ENCODE measurements around the gene RYR2.

RYR2 gene

GRCh38 chr1:237033061-237033460 lies 8.9 kb upstream of the RYR2 start:
- DNase-seq: no peak

DNA sequence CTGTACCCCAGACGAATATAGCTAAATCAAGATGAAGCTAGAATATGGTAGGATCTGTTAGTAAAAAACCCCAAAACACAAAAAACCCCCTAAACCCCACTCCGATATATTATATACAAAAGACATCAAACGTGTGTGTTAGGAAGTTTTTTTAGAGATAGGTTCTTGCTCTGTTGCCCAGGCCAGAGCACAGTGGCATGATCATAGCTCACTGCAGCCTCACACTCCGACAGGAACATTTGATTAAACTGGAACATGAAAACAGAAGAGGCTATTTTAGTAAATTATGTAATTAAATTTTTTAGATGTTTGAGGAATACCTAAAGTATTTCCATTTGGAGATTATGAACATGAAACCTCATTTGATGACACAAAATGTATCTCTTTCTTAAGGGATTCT lies 8.2 kb upstream of the RYR2 start:
- DNase-seq: no peak

DNA sequence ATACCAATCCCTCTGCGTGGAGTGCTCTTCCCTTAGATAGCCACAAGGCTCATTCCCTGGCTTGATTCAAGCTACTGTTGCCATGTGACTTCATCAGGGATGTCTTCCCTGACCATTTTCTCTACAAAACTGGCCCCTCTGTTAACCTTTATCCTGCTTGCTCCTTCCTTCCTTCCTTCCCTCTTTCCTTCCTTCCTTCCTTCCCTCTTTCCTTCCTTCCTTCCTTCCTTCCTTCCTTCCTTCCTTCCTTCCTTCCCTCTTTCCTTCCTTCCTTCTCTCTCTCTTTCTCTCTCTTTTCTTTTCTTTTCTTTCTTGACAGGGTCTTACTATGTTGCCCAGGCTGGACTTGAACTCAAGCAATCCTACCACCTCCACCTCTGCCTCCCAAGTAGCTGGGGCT lies 6.2 kb upstream of the RYR2 start:
- no peak for DNase-seq

GRCh38 chr1:237038211-237038610 lies 3.8 kb upstream of the RYR2 start:
- DNase-seq: no peak

- DNase-seq: no peak
These were observed 1.2 kb upstream of the RYR2 start for GRCh38 chr1:237040823-237041222.

DNA sequence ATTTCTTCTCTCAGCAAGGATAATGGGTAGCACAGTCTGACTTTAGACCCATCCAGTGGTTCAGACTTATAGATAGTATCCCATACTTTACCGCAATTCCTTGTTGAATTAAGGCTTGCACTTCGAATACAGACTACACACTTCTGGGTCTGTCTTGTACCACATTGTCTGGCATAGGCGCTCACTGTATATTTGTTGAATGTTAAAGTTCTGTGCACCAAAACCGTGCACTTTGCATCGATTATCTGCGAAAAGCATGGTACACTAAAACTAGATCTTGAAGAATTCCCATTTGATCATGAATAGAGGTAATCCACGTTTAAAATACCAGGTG lies 556 bp upstream of the RYR2 start:
- no peak for DNase-seq

GRCh38 chr1:237042526-237042891 lies 525 bp downstream of the RYR2 start:
- DNase-seq: no peak

- no peak for DNase-seq
These were observed 1.1 kb downstream of the RYR2 start for GRCh38 chr1:237042892-237043576.

GRCh38 chr1:237043846-237044636 lies 2.1 kb downstream of the RYR2 start:
- no peak for DNase-seq

DNA sequence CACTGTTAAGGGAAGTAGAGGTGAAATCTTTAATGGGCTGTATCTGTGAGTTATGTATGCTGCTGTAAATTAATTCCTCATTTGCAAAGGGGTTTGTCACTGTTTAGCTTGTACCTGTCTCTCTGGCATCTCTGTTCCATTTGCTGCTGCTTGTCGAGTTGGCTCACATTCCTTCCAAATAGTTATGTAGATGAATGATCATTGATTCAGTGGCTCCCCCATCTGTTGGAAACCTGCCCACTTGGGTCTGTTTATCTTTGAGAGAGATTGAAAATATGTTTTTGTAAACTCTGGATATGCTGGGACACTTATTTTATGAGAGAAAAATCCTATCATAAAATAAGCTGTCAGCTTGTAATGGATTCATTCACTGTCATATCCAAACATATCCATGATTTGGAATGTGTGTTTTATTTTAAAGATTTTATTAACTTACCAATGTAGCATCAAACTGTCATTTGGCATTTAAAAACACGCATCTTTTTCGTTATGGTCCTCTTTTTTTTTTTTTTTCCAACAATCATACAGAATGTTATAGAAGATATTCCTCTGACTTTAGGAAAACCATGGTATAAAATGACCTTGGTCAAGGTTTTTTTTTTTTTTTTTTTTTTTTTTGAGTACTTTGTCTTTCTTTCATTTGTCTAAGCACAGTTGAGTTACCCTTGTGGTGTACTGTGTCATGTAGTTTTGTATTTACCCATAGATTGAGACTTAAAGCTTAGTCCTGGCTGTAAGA lies 3.5 kb downstream of the RYR2 start:
- DNase-seq: no peak

DNA sequence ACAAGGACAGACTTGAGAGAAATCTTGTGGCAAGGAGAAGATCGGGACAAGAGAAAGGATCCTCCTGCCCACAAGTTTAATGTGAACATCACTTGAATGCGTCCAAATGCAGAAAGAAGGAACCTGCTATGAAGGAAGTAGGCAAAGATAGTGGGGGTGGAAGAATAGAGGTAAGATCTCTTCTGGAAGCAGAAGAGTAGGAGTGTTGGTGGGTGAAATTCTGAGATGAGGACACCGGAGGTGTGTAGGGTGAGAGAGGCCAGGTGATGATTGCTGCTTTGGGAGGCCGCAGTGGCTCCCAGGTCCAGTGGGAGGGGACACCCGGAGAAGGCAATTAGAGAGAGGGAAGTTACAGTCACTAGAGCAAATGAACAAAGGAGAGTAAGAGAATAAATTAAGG lies 6.8 kb downstream of the RYR2 start:
- DNase-seq: no peak

DNA sequence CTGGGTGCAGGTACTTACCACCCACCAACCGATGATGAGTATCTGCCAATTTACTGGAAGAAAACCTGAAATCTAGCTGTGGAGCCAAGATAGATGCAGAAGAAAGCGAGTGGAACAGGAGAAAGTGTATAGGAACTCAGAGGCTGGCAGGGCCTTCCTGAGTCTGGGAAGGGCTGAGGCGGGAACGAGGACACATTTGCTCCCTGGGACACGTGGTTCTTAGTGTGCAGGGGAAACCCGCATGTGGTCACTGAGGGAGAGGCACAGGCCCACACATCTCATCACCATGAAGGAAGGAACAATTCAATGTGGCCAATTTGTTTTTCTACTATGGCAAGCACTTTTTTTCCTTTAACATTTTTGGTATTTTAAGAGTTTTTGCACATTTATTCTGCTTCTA lies 8.2 kb downstream of the RYR2 start:
- DNase-seq: no peak

- DNase-seq: no peak
These were observed 8.9 kb downstream of the RYR2 start for GRCh38 chr1:237050915-237051314.

GRCh38 chr1:237054313-237054712 lies 12.3 kb downstream of the RYR2 start:
- DNase-seq: no peak

DNA sequence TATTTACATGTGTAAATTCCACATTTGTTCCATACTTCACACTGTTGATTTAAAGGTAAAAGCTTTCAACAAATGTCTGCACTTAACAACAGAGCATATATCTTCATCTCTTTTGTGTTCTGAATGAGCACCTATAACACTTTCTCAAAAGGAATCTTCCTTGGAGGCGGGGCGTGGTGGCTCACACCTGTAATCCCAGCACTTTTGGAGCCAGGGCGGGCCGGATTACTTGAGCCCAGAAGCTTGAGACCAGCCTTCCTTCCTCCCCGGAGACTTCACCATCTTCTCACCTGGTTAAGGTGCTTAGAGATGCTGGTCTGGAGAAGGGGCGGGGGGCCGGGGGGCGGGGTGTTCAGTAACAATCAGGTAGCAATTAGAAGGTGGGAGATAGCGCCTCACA lies 16.5 kb downstream of the RYR2 start:
- DNase-seq: no peak

DNA sequence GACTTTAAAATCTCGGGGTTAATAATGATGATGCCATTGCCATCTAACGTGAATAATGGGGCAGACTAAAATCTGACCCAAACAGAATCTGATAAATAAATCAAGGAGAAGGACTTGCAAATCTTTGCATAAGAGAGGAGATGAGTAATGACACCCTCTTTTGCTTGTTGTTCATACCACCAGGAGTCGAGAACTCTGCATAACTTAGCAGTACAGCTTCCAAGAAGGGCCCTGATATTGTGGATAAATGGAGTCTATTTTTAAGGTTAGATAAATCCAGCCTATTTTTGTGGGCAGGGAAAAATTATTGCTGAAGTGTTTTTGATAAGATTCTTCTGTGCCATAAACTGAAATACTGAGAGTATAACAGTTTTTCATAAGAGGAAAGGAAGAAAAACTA lies 17.3 kb downstream of the RYR2 start:
- DNase-seq: no peak

- no peak for DNase-seq
These were observed 21.0 kb downstream of the RYR2 start for GRCh38 chr1:237062976-237063375.

DNA sequence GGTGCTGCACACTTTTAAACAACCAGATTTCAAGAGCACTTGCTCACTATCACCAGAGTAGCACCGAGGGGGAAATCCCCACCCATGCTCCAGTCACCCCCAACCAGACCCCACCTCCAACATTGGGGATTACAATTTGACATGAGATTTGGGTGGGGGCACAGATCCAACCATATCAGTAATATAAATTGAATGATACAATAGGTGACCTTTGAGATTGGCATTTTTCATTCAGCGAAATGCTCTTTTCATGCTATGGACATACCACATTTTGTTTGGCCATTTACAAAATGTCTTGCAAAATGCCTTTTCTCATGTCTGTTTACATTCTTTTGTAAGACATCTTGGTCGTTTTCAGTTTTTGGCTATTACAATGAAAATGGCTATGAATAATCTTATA lies 23.9 kb downstream of the RYR2 start:
- no peak for DNase-seq

DNA sequence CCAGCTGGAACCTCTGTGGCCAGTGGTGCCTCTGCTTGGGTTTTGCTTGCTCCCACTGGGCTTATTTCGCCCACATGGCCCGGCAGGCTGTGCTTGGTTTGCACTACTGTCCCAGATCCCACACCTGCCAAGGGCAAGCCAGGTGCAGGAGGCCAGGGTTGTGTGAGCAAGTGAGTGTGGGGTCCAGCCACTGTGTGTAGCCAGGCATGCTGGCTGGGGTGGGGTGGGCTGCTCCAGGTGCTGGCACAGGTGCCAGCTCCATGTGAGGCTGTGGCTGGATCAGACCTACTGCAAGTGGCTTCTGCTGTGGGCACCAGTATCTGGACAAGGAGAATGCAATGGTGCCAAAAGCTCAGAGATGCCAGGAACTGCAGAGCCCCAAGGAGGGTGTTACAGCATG lies 28.5 kb downstream of the RYR2 start:
- DNase-seq: no peak

DNA sequence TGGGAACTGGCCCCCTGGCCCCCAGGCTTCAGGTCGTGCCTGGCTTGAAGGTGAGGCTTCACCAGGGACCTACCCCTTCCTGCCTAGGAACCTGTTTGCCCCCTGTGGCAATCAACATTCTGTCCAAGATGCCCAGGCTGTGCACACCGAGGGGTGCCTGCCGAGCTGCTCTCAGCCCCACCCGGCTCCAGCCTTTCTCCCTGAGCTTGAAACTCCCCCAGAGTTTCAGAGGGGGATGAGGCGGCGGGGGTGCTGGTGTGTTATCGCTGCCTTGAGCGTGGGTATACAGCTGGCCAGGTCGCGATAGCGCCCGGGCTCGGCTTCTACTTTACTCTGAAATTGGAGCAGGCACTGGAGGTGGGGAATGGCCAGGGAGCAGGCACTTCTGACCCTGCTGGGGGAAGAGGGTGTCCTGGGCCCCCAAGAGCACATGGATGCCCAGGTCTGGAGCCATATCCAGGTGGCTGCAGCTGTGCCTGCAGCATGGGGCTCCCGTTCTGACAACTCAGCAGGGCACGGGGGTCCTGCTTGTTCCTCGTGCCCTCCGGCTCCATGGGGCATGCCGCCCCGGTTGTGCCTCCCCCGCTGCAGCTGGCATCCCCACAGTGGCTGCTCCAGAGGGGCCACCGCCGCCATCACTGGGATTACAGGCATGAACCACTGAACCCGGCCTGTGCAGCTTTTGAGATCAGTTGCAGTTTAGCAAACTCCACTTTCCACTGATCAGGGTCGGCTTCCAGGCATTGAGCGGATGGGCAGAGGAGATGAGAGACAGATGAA lies 29.8 kb downstream of the RYR2 start:
- DNase-seq: no peak

- no peak for DNase-seq
These were observed 32.6 kb downstream of the RYR2 start for GRCh38 chr1:237074371-237075117.

GRCh38 chr1:237084341-237085077 lies 42.5 kb downstream of the RYR2 start:
- DNase-seq: no peak
